ENCODE results near the gene VPS51.

Gene VPS51

DNA sequence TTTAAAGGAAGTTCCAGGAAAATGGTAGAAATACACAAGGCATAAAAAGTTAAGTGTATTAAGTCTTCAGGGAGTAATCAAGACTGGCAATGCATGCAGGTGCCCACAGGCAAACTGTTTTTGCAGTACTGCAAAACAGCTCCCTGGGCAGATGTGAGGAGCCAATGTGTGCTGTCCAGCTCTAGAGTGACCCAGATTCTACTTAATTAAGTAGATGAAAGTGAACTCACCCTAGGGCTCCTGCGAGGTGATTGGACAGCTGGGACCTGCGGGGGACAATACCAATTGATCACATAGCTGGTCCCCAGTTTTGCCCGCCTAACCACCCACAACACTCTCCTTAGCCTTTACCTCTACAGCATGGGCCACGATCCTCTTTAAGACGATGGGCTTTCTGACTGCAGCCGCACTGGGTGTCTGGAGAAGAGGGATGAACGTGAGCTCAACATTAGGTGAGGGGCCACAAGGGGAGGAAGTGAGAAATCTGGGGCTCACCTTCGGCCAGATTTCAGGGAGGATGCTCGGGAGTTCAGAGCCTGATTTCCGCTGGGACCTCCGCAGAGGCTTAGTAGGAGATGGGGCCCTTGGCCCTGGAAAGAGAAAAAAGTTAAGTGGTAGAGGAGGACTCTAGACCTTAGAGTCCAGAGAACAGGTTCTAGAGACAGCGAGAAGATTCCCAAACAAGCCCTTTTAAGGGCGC lies 12.7 kb upstream of the VPS51 start:
- TF ChIP-seq, protein P1, sequence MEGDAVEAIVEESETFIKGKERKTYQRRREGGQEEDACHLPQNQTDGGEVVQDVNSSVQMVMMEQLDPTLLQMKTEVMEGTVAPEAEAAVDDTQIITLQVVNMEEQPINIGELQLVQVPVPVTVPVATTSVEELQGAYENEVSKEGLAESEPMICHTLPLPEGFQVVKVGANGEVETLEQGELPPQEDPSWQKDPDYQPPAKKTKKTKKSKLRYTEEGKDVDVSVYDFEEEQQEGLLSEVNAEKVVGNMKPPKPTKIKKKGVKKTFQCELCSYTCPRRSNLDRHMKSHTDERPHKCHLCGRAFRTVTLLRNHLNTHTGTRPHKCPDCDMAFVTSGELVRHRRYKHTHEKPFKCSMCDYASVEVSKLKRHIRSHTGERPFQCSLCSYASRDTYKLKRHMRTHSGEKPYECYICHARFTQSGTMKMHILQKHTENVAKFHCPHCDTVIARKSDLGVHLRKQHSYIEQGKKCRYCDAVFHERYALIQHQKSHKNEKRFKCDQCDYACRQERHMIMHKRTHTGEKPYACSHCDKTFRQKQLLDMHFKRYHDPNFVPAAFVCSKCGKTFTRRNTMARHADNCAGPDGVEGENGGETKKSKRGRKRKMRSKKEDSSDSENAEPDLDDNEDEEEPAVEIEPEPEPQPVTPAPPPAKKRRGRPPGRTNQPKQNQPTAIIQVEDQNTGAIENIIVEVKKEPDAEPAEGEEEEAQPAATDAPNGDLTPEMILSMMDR (IDR thresholded peaks at IDR 0.05; ENCODE audit: poor library complexity, severe bottlenecking) = no peak
- Histone ChIP-seq H3K4me1 (ENCODE audit: insufficient read depth, poor library complexity, severe bottlenecking) (peaks cover 13% of the 10 kb centered on the region), H3K27ac (ENCODE audit: poor library complexity, severe bottlenecking) (peak overlapping the region; percentile 65), H3K4me3 (ENCODE audit: severe bottlenecking) (peak overlapping the region; percentile 78), H3K27me3 (ENCODE audit: insufficient read depth, poor library complexity, severe bottlenecking) (no peaks in the 10 kb centered on the region), H3K9me3 (ENCODE audit: severe bottlenecking) (no peaks in the 10 kb centered on the region), H3K36me3 (ENCODE audit: low read depth) (peaks cover 70% of the 10 kb centered on the region)
- DNase-seq (ENCODE audit: low spot score) = no peak
- ATAC-seq (ENCODE audit: low read depth) = no peak; the same call in 2 of the 3 replicates

DNA sequence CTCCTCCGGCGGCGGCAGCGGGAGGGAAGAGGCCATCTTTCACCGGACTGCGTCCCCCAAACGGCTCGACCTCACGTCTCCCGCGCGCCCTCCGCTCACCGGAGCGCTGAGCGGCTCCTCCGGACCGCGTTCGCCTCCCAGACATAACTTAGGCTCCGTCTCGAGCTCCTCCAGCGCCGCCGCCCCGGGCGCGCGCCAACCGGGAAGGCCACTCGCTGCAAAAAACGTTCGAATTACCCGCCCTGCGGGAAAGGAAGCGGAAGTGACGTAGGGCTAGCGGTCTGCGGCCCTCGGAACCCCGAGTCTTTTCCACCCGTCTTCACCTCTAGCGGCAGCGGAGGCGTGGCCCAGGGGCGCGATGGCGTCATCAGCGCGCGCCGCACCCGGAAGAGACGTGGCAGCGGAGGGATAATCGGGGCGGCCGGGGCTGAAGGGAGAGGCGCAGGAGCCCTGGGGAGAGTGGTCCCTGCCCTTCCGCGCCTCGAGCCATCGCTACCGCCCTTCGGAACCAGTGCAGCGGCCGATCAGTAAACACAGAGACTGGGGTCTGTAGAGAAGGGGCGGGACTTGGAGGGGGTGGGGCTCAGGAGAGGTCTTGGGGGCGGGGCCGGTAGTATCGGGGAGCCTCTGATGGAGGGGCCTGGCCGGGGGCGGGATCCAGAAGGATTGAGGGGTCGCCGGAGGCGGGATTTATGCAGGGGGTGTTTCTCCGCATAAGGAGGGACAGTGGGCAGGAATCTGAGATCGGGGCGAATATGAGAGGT lies 12.0 kb upstream of the VPS51 start, which contains the start of the genes CDCA5 and ZFPL1:
Gene CDCA5, minus strand, starts transcription at position 207 of the 764 bp plus-strand sequence. Its CDS starts 62 bp downstream, at position 145.
Gene ZFPL1, plus strand, starts transcription at position 389 of the 764 bp plus-strand sequence. CDS start 477 bp downstream, outside the sequence.
- Histone ChIP-seq H3K4me1 (ENCODE audit: insufficient read depth, poor library complexity, severe bottlenecking) (peaks cover 13% of the 10 kb centered on the region), H3K36me3 (ENCODE audit: low read depth) (peaks cover 63% of the 10 kb centered on the region), H3K4me3 (ENCODE audit: severe bottlenecking) (peak within 1 kb of the TSS; percentile 78), H3K27me3 (ENCODE audit: insufficient read depth, poor library complexity, severe bottlenecking) (no peaks in the 10 kb centered on the region), H3K27ac (ENCODE audit: poor library complexity, severe bottlenecking) (peak within 1 kb of the TSS; percentile 65), H3K9me3 (ENCODE audit: severe bottlenecking) (no peaks in the 10 kb centered on the region)
- DNase-seq (ENCODE audit: low spot score) (peak; percentile 91), ATAC-seq (ENCODE audit: low read depth) (peak; percentile 82)
- TF ChIP-seq, protein P1 (IDR thresholded peaks at IDR 0.05; ENCODE audit: poor library complexity, severe bottlenecking) = no peak

DNA sequence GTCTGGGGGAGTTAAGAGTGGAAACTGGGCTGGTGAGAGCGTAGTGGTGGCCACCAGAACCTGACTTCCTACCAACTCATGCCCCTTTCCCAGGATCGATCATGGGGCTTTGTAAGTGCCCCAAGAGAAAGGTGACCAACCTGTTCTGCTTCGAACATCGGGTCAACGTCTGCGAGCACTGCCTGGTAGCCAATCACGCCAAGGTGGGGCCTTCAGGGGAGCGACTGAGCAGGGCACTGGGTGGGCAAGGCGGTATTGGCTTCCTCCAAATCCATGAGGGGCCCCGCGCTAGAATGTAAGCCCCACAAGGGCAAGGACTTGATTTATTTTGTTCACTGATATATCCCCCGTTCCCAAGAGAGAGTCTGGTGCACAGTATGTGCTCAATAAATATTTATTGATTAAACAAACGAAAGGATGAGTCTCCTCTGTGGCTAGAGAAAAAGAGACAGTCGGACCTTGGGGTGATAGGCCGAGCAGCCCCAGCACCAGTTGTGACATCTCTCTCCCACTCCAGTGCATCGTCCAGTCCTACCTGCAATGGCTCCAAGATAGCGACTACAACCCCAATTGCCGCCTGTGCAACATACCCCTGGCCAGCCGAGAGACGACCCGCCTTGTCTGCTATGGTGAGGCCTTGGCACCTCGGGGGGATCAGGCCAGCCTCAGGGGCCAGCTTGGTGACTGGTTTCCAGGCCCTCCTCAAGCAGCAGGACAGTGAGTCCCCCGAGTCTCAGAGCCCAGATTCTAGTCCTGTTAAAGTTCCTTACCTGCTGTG lies 11.2 kb upstream of the VPS51 start:
- TF ChIP-seq, protein P1 (IDR thresholded peaks at IDR 0.05; ENCODE audit: poor library complexity, severe bottlenecking) = no peak
- DNase-seq (ENCODE audit: low spot score) (no peak), ATAC-seq (ENCODE audit: low read depth) (peak; percentile 3; the same call in 1 of the 3 replicates)
- no peaks in the 10 kb centered on the region for H3K27me3 ChIP-seq (ENCODE audit: insufficient read depth, poor library complexity, severe bottlenecking)
- peak overlapping the region; percentile 78 for H3K4me3 ChIP-seq (ENCODE audit: severe bottlenecking)
- peaks cover 13% of the 10 kb centered on the region for H3K4me1 ChIP-seq (ENCODE audit: insufficient read depth, poor library complexity, severe bottlenecking)
- H3K36me3 ChIP-seq (ENCODE audit: low read depth) = peaks cover 55% of the 10 kb centered on the region
- H3K27ac ChIP-seq (ENCODE audit: poor library complexity, severe bottlenecking) = peak overlapping the region; percentile 65
- no peaks in the 10 kb centered on the region for H3K9me3 ChIP-seq (ENCODE audit: severe bottlenecking)

DNA sequence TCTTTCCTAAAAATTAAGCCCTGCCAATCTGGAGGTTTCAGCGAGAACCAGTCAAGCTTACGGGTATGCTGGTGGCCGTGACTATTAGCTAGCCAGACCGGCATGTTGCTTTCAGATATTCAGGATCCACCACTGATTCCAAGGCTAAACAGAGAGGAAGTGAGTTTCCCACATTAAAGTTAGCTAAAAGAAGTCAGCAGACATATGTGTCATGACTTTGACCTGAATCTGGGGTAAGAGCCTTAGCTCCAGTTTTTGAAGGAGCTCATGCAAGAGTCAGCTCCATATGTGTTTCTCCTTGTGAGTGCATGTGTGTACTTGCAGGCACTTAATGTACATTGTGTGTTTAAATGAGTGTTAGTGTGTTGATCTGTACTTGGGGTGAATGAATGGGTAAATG lies 10.6 kb upstream of the VPS51 start:
- Histone ChIP-seq H3K4me3 (ENCODE audit: severe bottlenecking) (no peak overlapping the region), H3K9me3 (ENCODE audit: severe bottlenecking) (no peaks in the 10 kb centered on the region), H3K4me1 (ENCODE audit: insufficient read depth, poor library complexity, severe bottlenecking) (peaks cover 13% of the 10 kb centered on the region), H3K27me3 (ENCODE audit: insufficient read depth, poor library complexity, severe bottlenecking) (no peaks in the 10 kb centered on the region), H3K36me3 (ENCODE audit: low read depth) (peaks cover 49% of the 10 kb centered on the region), H3K27ac (ENCODE audit: poor library complexity, severe bottlenecking) (no peak overlapping the region)
- no peak for ATAC-seq (ENCODE audit: low read depth)
- no peak for DNase-seq (ENCODE audit: low spot score)
- TF ChIP-seq, protein P1 (IDR thresholded peaks at IDR 0.05; ENCODE audit: poor library complexity, severe bottlenecking) = no peak
